IMR-90 (cell line): ENCODE data around the gene MARCKSL1. TPM values are rescaled to one million over a fixed set of nuclear protein-coding genes. Genes with fewer than 3 reads are reported as not detected.

Experiments
- ATAC-seq: fragments of 200-7000 bp; cut with Tn5 transposase; 2 replicates; pipeline ENCODE4 v1.9.1; 2020; ENCODE audit warnings: low read depth, mild to moderate bottlenecking, moderate library complexity
- BruUV-seq: library from RNA; stranded (reverse); fragments of 400-500 nt; replicated peaks from 2 replicates; lab custom pipeline; 2021; lab: Mats Ljungman, UMichigan
- CTCF ChIA-PET: fragments of 300-600 bp; formaldehyde crosslinking; extraction: SDS; loops from one replicate; lab custom pipeline; 2021; ENCODE audit warnings: antibody characterized with exemption; lab: Yijun Ruan, JAX
- POLR2A ChIA-PET: fragments of 300-600 bp; sonication (Branson Sonifier 250); formaldehyde crosslinking; loops from one replicate; lab custom pipeline; 2022; ENCODE audit warnings: antibody characterized with exemption; ENCODE audit not compliant: unreplicated experiment; lab: Charles Lee
- DNase-seq: peaks from one replicate; pipeline ENCODE4 v3.0.0; 2013
- H2AFZ ChIP-seq: replicated peaks from 2 replicates; pipeline ENCODE3; 2013; ENCODE audit warnings: low read length, mild to moderate bottlenecking; ENCODE audit not compliant: poor library complexity
- H2AK5ac ChIP-seq: 2 replicates; pipeline ENCODE4 v1.6.1; 2013; ENCODE audit warnings: low read depth, low read length, inconsistent platforms
- H2AK9ac ChIP-seq: replicated peaks from 2 replicates; pipeline ENCODE3; 2013; ENCODE audit warnings: mild to moderate bottlenecking, low read depth, low read length, moderate library complexity; ENCODE audit not compliant: poor library complexity
- H2BK120ac ChIP-seq: 2 replicates; pipeline ENCODE4 v1.6.1; 2013; ENCODE audit warnings: low read depth, low read length, inconsistent platforms
- H2BK15ac ChIP-seq: 3 replicates; pipeline ENCODE4 v1.6.1; 2013; ENCODE audit warnings: low read depth, low read length, inconsistent platforms
- H2BK20ac ChIP-seq: 2 replicates; pipeline ENCODE4 v1.6.1; 2013; ENCODE audit warnings: low read depth, mild to moderate bottlenecking, inconsistent platforms, low read length, moderate library complexity
- H2BK5ac ChIP-seq: 2 replicates; pipeline ENCODE4 v1.6.1; 2013; ENCODE audit warnings: mild to moderate bottlenecking, low read depth, low read length, inconsistent platforms; ENCODE audit not compliant: poor library complexity, severe bottlenecking
- H3K14ac ChIP-seq: replicated peaks from 2 replicates; pipeline ENCODE4 v1.6.1; 2013; ENCODE audit warnings: low read depth, low read length, inconsistent platforms
- H3K18ac ChIP-seq: 2 replicates; pipeline ENCODE4 v1.6.1; 2013; ENCODE audit warnings: low read depth, low read length, control low read depth
- H3K23ac ChIP-seq: 2 replicates; pipeline ENCODE4 v1.6.1; 2013; ENCODE audit warnings: low read depth, low read length, inconsistent platforms
- H3K27ac ChIP-seq: 2 replicates; pipeline ENCODE4 v1.5.1; 2013; ENCODE audit warnings: mild to moderate bottlenecking, control low read depth, low read length; ENCODE audit not compliant: insufficient read depth
- H3K27me3 ChIP-seq: 2 replicates; pipeline ENCODE4 v1.6.1; 2013; ENCODE audit warnings: low read length; ENCODE audit not compliant: control insufficient read depth, insufficient read depth
- H3K36me3 ChIP-seq: 2 replicates; pipeline ENCODE4 v1.6.1; 2013; ENCODE audit warnings: low read length, mixed read lengths; ENCODE audit not compliant: control insufficient read depth, insufficient read depth
- H3K4ac ChIP-seq: 2 replicates; pipeline ENCODE4 v1.6.1; 2013; ENCODE audit warnings: low read depth, low read length, inconsistent platforms
- H3K4me1 ChIP-seq: 2 replicates; pipeline ENCODE4 v1.6.1; 2013; ENCODE audit warnings: low read length, mixed read lengths; ENCODE audit not compliant: control insufficient read depth, insufficient read depth
- H3K4me2 ChIP-seq: 2 replicates; pipeline ENCODE4 v1.6.1; 2013; ENCODE audit warnings: low read depth, mild to moderate bottlenecking, control low read depth, low read length, moderate library complexity
- H3K4me3 ChIP-seq: 2 replicates; pipeline ENCODE4 v1.5.1; 2013; ENCODE audit warnings: low read depth, mild to moderate bottlenecking, control low read depth, low read length, moderate library complexity; ENCODE audit not compliant: insufficient read depth
- H3K56ac ChIP-seq: 2 replicates; pipeline ENCODE4 v1.6.1; 2013; ENCODE audit warnings: low read length, inconsistent platforms; ENCODE audit not compliant: insufficient read depth; ENCODE audit errors: extremely low read depth
- H3K79me1 ChIP-seq, 2 experiments: 2 replicates each; pipeline ENCODE4 v1.6.1; 2013; ENCODE audit warnings: low read length in 2 of 2, inconsistent platforms in 1 of 2, low read depth in 1 of 2
- H3K9ac ChIP-seq: 2 replicates; pipeline ENCODE4 v1.6.1; 2013; ENCODE audit warnings: low read depth, low read length, control low read depth
- H3K9me1 ChIP-seq: 2 replicates; pipeline ENCODE4 v1.6.1; 2013; ENCODE audit warnings: low read length, inconsistent platforms; ENCODE audit not compliant: insufficient read depth
- H3K9me3 ChIP-seq: 2 replicates; pipeline ENCODE4 v1.6.1; 2013; ENCODE audit warnings: low read length; ENCODE audit not compliant: control insufficient read depth, insufficient read depth
- H4K20me1 ChIP-seq: 2 replicates; pipeline ENCODE4 v1.6.1; 2013; ENCODE audit warnings: low read length, inconsistent platforms; ENCODE audit not compliant: insufficient read depth
- H4K5ac ChIP-seq: 2 replicates; pipeline ENCODE4 v1.6.1; 2013; ENCODE audit warnings: mild to moderate bottlenecking, low read depth, low read length, control low read depth
- H4K8ac ChIP-seq, 2 experiments: 2 replicates each; pipeline ENCODE4 v1.6.1; 2013; ENCODE audit warnings: low read depth in 2 of 2, low read length in 2 of 2, control low read depth in 1 of 2, inconsistent platforms in 1 of 2
- H4K91ac ChIP-seq: 2 replicates; pipeline ENCODE4 v1.6.1; 2013; ENCODE audit warnings: low read depth, low read length, inconsistent platforms; ENCODE audit not compliant: insufficient read depth
- CHD1 ChIP-seq: IDR thresholded peaks from 2 replicates; pipeline ENCODE4 v1.6.1; 2012; ENCODE audit warnings: low read depth, low read length, improper control_type of control experiment
- MXI1 ChIP-seq: IDR thresholded peaks from 2 replicates; pipeline ENCODE4 v1.6.1; 2012; ENCODE audit warnings: low read depth, mild to moderate bottlenecking, low read length, moderate library complexity, borderline replicate concordance
- NFE2L2 ChIP-seq: fragments of 150-350 bp; IDR thresholded peaks from 2 replicates; pipeline ENCODE4 v1.6.1; 2016; ENCODE audit warnings: low read depth, mild to moderate bottlenecking, low read length
- POLR2A ChIP-seq: IDR thresholded peaks from 2 replicates; pipeline ENCODE4 v1.6.1; 2012; ENCODE audit warnings: mild to moderate bottlenecking, low read depth, low read length
- RAD21 ChIP-seq: IDR thresholded peaks from 2 replicates; pipeline ENCODE4 v1.6.1; 2012; ENCODE audit warnings: low read length, improper control_type of control experiment
- WGBS, 2 experiments: methylation state at CpG; one replicate each; pipeline versions ENCODE4 v1.1.5 to v1.1.7; 2013; ENCODE audit warnings: missing lambda C conversion rate in 2 of 2; ENCODE audit not compliant: insufficient read length in 1 of 2; ENCODE audit errors: extremely low coverage in 2 of 2; 5-methylcytosine and 5-hydroxymethylcytosine counted together
- dilution Hi-C: fragments of 300-500 bp; cut with HindIII; formaldehyde crosslinking; loops from one replicate; pipeline ENCODE4 v1.14.3; 2018; ENCODE audit warnings: low sequenced_read_pairs; ENCODE audit not compliant: unreplicated experiment
- in situ Hi-C: fragments of 300-500 bp; cut with MboI; formaldehyde crosslinking; loops from 3 replicates; pipeline ENCODE4 v1.14.3; 2019; ENCODE audit warnings: low sequenced_read_pairs, inconsistent platforms, mixed read lengths
- intact Hi-C: fragments of 100-400 bp; cut with micrococcal nuclease; formaldehyde crosslinking; loops from 2 replicates; pipeline ENCODE4 v1.10.0; 2022
- polyA plus RNA-seq, 3 experiments: library from polyadenylated mRNA; depleted of rRNA; stranded (reverse); fragments of >200 nt; gene quantifications; 2 replicates each; pipeline ENCODE4 v1.2.3, GENCODE V29; 2012; ENCODE audit warnings: low replicate concordance in 1 of 3
- total RNA-seq: library from RNA; depleted of rRNA; stranded (reverse); fragments of >200 nt; gene quantifications from 2 replicates; pipeline ENCODE4 v1.2.3, GENCODE V29; 2012
- TF ChIP-seq, protein P1 (sequence below): fragments of 150-350 bp; IDR thresholded peaks from 2 replicates; pipeline ENCODE4 v1.6.1; 2017; ENCODE audit warnings: mild to moderate bottlenecking, antibody characterized with exemption, low read length, low read depth
- TF ChIP-seq, protein P2 (sequence below): conservative IDR thresholded peaks from 2 replicates; pipeline ENCODE4 v1.5.1; 2012; ENCODE audit warnings: mild to moderate bottlenecking, low read depth, low read length, improper control_type of control experiment

The MARCKSL1 gene
- total and polyA plus RNA-seq, 2 of the 4 experiments (the other 2 are of a cell fraction): 37.5 to 218 TPM

- peak overlapping the region; percentile 62; the same call in 1 of the 2 replicates for H3K56ac ChIP-seq
- BruUV-seq: no TSS peak
- H4K8ac ChIP-seq: peak overlapping the region; percentile 83 to 91
- peaks cover 8 to 30% of the 10 kb centered on the region in 2 experiments; a peak in 3 of 4 replicates for H3K79me1 ChIP-seq
- dilution Hi-C loops (no loop called here), in situ Hi-C loops (no loop called here), intact Hi-C loops (loop anchor here (1.0 kb wide), 1 partner anchor 15 kb away; the partner anchor contains the start of gene MARCKSL1)
- peaks cover 18% of the 10 kb centered on the region for H3K9me1 ChIP-seq
- no peaks in the 10 kb centered on the region for H3K9me3 ChIP-seq
- H3K27me3 ChIP-seq: no peaks in the 10 kb centered on the region
- H4K5ac ChIP-seq: peak overlapping the region; percentile 90
- 34% methylated on average over 4 of the region's 28 CpGs; no CpG with 5 or more reads in 1 of the 2 experiments for WGBS, 2 experiments
- H3K27ac ChIP-seq: peak overlapping the region; percentile 94
- peak overlapping the region; percentile 85 for H3K9ac ChIP-seq
- TF ChIP-seq NFE2L2: no peak
- no peak for TF ChIP-seq POLR2A
- TF ChIP-seq, protein P1, sequence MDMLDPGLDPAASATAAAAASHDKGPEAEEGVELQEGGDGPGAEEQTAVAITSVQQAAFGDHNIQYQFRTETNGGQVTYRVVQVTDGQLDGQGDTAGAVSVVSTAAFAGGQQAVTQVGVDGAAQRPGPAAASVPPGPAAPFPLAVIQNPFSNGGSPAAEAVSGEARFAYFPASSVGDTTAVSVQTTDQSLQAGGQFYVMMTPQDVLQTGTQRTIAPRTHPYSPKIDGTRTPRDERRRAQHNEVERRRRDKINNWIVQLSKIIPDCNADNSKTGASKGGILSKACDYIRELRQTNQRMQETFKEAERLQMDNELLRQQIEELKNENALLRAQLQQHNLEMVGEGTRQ: no peak
- no peak for TF ChIP-seq MXI1
- TF ChIP-seq, protein P2, sequence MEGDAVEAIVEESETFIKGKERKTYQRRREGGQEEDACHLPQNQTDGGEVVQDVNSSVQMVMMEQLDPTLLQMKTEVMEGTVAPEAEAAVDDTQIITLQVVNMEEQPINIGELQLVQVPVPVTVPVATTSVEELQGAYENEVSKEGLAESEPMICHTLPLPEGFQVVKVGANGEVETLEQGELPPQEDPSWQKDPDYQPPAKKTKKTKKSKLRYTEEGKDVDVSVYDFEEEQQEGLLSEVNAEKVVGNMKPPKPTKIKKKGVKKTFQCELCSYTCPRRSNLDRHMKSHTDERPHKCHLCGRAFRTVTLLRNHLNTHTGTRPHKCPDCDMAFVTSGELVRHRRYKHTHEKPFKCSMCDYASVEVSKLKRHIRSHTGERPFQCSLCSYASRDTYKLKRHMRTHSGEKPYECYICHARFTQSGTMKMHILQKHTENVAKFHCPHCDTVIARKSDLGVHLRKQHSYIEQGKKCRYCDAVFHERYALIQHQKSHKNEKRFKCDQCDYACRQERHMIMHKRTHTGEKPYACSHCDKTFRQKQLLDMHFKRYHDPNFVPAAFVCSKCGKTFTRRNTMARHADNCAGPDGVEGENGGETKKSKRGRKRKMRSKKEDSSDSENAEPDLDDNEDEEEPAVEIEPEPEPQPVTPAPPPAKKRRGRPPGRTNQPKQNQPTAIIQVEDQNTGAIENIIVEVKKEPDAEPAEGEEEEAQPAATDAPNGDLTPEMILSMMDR: peak; percentile 43
- no peak for TF ChIP-seq CHD1
- TF ChIP-seq RAD21: no peak
- peak overlapping the region; percentile 83 for H3K4me2 ChIP-seq
- H3K4me1 ChIP-seq: peaks cover 26% of the 10 kb centered on the region
- peak overlapping the region; percentile 94; the same call in 2 of the 3 replicates for H2BK15ac ChIP-seq
- ATAC-seq: peak; percentile 70
- H2AK5ac ChIP-seq: peak overlapping the region; percentile 70
- H3K4ac ChIP-seq: peak overlapping the region; percentile 72
- DNase-seq: no peak
- H2BK20ac ChIP-seq: peak overlapping the region; percentile 44; the same call in 1 of the 2 replicates
- H2AK9ac ChIP-seq: peak overlapping the region; percentile 60
- peak overlapping the region; percentile 69; the same call in 1 of the 2 replicates for H3K23ac ChIP-seq
- CTCF ChIA-PET: no interaction called here
- peak overlapping the region; percentile 85 for H3K4me3 ChIP-seq
- POLR2A ChIA-PET: no interaction called here
- peaks cover 4% of the 10 kb centered on the region; the same call in 1 of the 2 replicates for H3K36me3 ChIP-seq
- peak overlapping the region; percentile 92 for H3K18ac ChIP-seq
- H2BK120ac ChIP-seq: peak overlapping the region; percentile 86
- no peaks in the 10 kb centered on the region for H4K20me1 ChIP-seq
- peak overlapping the region; percentile 94 for H4K91ac ChIP-seq
- H3K14ac ChIP-seq: peak overlapping the region; percentile 87
- peak overlapping the region; percentile 87 for H2BK5ac ChIP-seq
- peak overlapping the region; percentile 93 for H2AFZ ChIP-seq
These were observed 14.9 kb upstream of the MARCKSL1 start for GRCh38 chr1:32350785-32351398.
